Endothelial cell of umbilical vein (primary cell): ENCODE data around the gene MTTP.

Experiments used
- EZH2 ChIP-seq: IDR thresholded peaks from 2 replicates; pipeline ENCODE4 v1.6.1; 2012; ENCODE audit warnings: borderline replicate concordance, low read depth, mild to moderate bottlenecking, moderate library complexity, low read length, inconsistent platforms; ENCODE audit not compliant: severe bottlenecking
- MYC ChIP-seq: IDR thresholded peaks from one replicate; pipeline ENCODE4 v1.6.1; 2011; ENCODE audit warnings: mild to moderate bottlenecking, low read depth, low read length
- POLR2A ChIP-seq: IDR thresholded peaks from 2 replicates; pipeline ENCODE4 v1.6.1; 2012; ENCODE audit warnings: low read depth, mild to moderate bottlenecking, control low read depth, low read length
- POLR2AphosphoS5 ChIP-seq: IDR thresholded peaks from 2 replicates; pipeline ENCODE4 v1.6.1; 2012; ENCODE audit warnings: low read depth, mild to moderate bottlenecking, control low read depth, low read length, moderate library complexity; ENCODE audit not compliant: insufficient read depth
- TF ChIP-seq, protein P1 (sequence below), 2 donors: IDR thresholded peaks; 1 replicate in 1 of 2; 2 replicates in 1 of 2; pipeline ENCODE4 v1.5.1; 2011; ENCODE audit warnings: low read length in 2 of 2, mild to moderate bottlenecking in 2 of 2, moderate library complexity in 2 of 2, control low read depth in 1 of 2, inconsistent platforms in 1 of 2, low read depth in 1 of 2; ENCODE audit not compliant: insufficient read depth in 1 of 2; ENCODE audit errors: extremely low read depth in 1 of 2
- TF ChIP-seq, protein P2 (sequence below): IDR thresholded peaks from 2 replicates; pipeline ENCODE4 v1.6.1; 2011; ENCODE audit not compliant: insufficient read depth, insufficient read length

DNA sequence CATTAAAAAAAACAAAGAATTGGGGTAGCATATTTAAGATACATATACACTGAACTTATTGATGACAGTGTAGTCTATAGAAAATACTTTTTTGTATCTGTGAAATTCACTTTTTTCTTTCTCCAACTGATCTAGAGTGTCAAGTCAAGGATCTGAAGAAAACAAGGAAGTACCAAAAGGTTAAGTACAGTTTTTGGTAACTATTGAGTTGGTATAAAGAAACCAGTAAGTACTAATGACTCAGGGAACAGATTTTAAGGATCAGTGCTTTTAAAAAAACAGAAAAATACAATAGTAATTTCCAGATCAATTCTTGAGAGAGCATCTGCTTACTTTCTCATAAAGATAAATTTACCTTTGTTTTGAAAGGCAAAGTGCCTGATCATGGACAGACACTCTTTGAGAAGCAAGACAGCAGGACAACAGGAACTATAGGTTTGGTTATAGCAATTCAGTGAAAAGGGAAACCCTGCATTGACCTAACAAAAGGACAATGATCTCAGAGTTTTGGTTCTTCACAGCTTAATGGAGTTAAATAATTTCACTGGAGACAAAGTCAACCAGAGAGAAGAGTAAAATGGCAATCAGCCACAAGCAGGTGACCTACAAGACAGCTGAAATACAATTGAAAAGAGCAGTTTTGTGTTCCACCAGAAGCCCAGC, 34.2 kb upstream of the MTTP start:
- TF ChIP-seq, protein P1, sequence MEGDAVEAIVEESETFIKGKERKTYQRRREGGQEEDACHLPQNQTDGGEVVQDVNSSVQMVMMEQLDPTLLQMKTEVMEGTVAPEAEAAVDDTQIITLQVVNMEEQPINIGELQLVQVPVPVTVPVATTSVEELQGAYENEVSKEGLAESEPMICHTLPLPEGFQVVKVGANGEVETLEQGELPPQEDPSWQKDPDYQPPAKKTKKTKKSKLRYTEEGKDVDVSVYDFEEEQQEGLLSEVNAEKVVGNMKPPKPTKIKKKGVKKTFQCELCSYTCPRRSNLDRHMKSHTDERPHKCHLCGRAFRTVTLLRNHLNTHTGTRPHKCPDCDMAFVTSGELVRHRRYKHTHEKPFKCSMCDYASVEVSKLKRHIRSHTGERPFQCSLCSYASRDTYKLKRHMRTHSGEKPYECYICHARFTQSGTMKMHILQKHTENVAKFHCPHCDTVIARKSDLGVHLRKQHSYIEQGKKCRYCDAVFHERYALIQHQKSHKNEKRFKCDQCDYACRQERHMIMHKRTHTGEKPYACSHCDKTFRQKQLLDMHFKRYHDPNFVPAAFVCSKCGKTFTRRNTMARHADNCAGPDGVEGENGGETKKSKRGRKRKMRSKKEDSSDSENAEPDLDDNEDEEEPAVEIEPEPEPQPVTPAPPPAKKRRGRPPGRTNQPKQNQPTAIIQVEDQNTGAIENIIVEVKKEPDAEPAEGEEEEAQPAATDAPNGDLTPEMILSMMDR (IDR thresholded peaks at IDR 0.05; ENCODE audit: extremely low read depth in 1 of 2, insufficient read depth in 1 of 2, low read depth in 1 of 2, low read length in 2 of 2): no peak
- TF ChIP-seq POLR2A: no peak
- no peak for TF ChIP-seq POLR2AphosphoS5
- no peak for TF ChIP-seq EZH2
- no peak for TF ChIP-seq MYC
- TF ChIP-seq, protein P2, sequence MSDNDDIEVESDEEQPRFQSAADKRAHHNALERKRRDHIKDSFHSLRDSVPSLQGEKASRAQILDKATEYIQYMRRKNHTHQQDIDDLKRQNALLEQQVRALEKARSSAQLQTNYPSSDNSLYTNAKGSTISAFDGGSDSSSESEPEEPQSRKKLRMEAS: no peak
